Activated T-cell treated with anti-CD3 and anti-CD28 coated beads for 48 hours (primary cell): Measurements from ENCODE around the gene SLC39A6.
"Not testable (repeated sequence)": the region's sequence is repeated elsewhere in the genome, so short reads cannot be mapped to it uniquely, and the experiment has no call there.

ENCODE experiments used
- DNase-seq: peaks from one replicate; pipeline ENCODE4 v3.0.0-alpha.2; 2020; ENCODE audit warnings: low read depth

Gene SLC39A6

GRCh38 chr18:36096955-36097354 lies 32.2 kb downstream of the SLC39A6 start:
- DNase-seq: no peak

GRCh38 chr18:36095936-36096519 lies 33.1 kb downstream of the SLC39A6 start:
- DNase-seq: no peak

GRCh38 chr18:36094431-36094830 lies 34.7 kb downstream of the SLC39A6 start:
- DNase-seq: no peak

GRCh38 chr18:36092116-36092515 lies 37.0 kb downstream of the SLC39A6 start:
- DNase-seq: not testable (repeated sequence)

- DNase-seq: no peak
These were observed 40.1 kb downstream of the SLC39A6 start for GRCh38 chr18:36089001-36089400.

GRCh38 chr18:36088256-36088655 lies 40.9 kb downstream of the SLC39A6 start:
- no peak for DNase-seq

GRCh38 chr18:36086186-36086585 lies 43.0 kb downstream of the SLC39A6 start:
- no peak for DNase-seq

GRCh38 chr18:36085195-36085594 lies 43.9 kb downstream of the SLC39A6 start:
- no peak for DNase-seq

- DNase-seq: no peak
These were observed 45.4 kb downstream of the SLC39A6 start for GRCh38 chr18:36083729-36084128.

GRCh38 chr18:36081118-36081517 lies 48.0 kb downstream of the SLC39A6 start:
- not testable (repeated sequence) for DNase-seq

- DNase-seq: no peak
These were observed 50.2 kb downstream of the SLC39A6 start for GRCh38 chr18:36078751-36079529.

GRCh38 chr18:36077764-36078163 lies 51.4 kb downstream of the SLC39A6 start:
- not testable (repeated sequence) for DNase-seq

GRCh38 chr18:36075862-36076587 lies 53.1 kb downstream of the SLC39A6 start:
- DNase-seq: no peak

- no peak for DNase-seq
These were observed 54.7 kb downstream of the SLC39A6 start for GRCh38 chr18:36074435-36074834.

- DNase-seq: no peak
These were observed 55.5 kb downstream of the SLC39A6 start for GRCh38 chr18:36073676-36074075.

GRCh38 chr18:36072406-36072805 lies 56.7 kb downstream of the SLC39A6 start:
- DNase-seq: not testable (repeated sequence)

GRCh38 chr18:36067055-36067957 lies 61.8 kb downstream of the SLC39A6 start, which contains the start of gene RPRD1A:
Gene RPRD1A (minus strand): TSS chr18:36067559. CDS start chr18:36067404, 155 bp downstream.
- DNase-seq: peak; percentile 97

- no peak for DNase-seq
These were observed 62.5 kb downstream of the SLC39A6 start for GRCh38 chr18:36066686-36067054.

- no peak for DNase-seq
These were observed 63.1 kb downstream of the SLC39A6 start for GRCh38 chr18:36066001-36066400.

- DNase-seq: not testable (repeated sequence)
These were observed 64.4 kb downstream of the SLC39A6 start for GRCh38 chr18:36064809-36065079.

- no peak for DNase-seq
These were observed 64.9 kb downstream of the SLC39A6 start for GRCh38 chr18:36064027-36064808.
